HG02678 (cell line): ENCODE measurements around the gene RD3L.
A peak's percentile ranks its signal among the peaks of the same experiment; 100 is the strongest.
"Not testable (repeated sequence)": the region's sequence is repeated elsewhere in the genome, so short reads cannot be mapped to it uniquely, and the experiment has no call there.

Source experiments
- ATAC-seq: cut with Tn5 transposase; IDR thresholded peaks from one replicate; pipeline ENCODE4 v1.9.1; 2021; ENCODE audit warnings: mild to moderate bottlenecking, moderate library complexity; ENCODE audit not compliant: unreplicated experiment

Gene RD3L

DNA sequence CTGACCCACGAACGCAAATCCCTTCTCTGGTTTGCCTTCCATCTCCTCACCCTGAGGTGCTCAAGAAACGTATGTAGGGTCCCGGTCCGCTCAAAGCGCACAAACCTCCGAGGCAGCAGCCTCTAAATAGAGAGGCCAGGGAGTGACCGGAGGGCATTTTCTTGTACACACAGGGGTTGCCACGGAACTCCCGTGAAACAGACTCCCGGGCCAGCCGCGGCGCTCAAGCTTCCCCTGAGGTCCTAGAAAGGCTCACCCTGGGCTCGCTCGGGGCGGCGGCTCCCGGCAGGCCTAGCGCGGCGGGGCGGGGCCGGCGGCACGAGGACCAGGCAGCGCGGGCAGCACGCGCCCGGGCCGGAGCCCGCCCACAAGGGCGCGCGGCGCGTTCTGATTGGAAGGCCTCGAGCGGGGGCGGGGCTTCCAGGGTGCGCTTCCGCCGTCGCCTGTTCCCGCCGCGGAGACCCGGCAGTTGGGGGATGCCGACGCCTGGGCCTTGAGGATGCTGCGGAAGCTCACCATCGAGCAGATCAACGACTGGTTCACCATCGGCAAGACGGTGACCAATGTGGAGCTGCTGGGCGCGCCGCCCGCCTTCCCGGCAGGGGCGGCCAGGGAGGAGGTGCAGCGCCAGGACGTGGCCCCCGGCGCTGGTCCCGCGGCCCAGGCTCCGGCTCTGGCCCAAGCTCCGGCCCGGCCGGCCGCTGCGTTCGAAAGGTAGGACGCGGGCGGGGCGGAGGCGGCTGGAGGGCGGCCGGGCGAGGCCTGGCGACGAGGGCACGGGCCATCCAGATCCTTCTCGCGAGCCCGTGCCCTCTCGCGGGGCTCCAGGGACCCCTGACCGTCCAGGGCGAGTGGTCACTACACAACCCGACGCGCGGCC, 14.1 kb downstream of the RD3L start, which contains the start of gene TDRD9:
Gene TDRD9, plus strand, starts transcription at position 446 of the 880 bp plus-strand sequence. Its CDS starts 54 bp downstream, at position 500.
- ATAC-seq, result no peak

- no peak for ATAC-seq
These were observed 14.8 kb downstream of the RD3L start for GRCh38 chr14:103927566-103927965.

DNA sequence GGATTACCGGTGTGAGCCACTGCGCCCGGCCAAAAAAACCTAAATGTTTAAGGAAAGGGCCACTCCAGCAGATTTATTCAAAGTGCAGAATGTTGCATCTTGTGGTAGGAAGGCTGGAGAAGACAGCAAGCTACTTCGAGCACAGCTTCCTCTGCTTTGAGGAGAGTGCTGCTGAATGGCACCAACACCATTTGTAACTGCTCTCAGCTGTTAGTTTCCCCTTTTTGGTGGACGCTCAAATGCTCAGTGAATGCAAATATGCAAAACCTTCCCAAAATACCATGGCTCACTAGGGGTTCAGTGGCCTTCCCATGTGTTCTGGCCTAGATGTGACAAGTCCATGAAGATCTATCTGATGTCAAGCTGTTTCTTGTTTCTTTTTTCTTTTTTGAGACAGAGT, 17.0 kb downstream of the RD3L start:
- no peak for ATAC-seq

DNA sequence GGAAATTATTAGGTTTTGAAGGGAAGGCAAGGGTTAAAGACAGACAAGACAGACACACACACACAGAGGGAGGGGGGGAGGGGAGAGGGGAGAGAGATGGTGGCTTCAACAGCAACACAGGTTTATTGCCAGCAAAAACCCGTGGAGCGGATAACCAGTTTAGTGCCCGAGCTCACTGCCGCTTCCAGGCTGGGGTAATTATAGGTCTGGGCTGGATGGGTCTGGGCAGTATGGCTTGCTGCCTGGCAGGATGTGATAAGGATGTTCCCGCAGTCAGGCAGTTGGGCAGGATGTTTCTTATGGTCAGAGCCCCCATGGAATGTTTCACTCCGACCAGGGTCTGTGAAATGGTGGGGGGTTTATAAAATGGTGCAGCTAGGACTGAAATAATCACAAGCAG, 18.5 kb downstream of the RD3L start:
- ATAC-seq, result no peak

DNA sequence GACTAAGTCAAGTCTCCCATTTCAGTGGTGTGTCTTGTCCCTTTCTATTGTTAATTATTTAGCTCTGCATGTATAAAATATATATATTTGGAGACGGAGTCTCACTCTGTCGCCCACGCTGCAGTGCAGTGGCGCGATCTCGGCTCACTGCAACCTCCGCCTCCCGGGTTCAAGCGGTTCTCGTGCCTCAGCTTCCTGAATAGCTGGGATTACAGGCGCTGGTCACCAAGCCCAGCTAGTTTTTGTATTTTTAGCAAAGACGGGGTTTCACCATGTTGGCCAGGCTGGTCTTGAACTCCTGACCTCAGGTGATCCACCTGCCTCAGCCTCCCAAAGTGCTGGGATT, 20.5 kb downstream of the RD3L start:
- ATAC-seq, result not testable (repeated sequence)

DNA sequence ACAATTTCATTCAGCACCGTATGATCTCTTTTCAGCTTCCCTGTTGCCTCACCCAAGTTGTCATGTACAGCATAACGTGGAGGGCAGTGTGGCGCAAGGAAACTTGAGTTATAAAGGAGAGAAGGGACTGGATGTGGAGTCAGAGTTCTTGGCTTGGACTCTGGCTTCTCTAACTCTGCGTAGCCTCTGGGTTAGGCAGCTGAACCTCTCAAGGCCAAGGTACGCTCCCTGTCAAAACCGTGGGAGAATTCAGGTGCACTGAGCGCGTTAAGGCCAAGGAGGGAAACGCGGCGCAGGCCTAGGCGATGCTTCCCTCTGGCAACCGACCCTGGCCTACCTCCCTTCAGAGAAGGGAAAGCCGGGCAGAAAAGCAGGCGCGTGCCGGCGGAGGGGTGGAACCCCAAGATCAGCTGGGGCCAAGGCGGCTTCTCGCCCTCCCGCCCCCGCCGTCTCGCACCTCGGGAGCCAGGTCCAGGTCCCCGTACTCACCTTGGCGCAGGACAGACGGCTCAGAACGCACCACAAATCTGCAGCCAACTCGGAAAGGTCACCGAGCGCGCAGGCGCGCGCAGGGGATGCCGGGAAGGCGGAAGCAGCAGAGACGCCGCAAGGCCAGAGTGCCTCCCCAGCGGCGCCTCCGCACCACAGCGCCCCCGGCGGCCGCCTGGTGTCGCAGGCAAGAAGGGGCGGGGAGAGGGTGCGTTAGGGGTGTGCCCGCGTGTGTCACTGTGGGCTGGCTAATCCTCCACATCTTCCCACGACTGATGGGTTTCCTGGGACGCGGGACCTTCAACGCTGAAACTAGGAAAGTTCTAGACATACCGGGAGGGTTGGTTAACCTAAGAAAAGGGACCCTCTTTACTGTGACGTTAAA, 21.1 kb downstream of the RD3L start:
- ATAC-seq, result peak; percentile 98

GRCh38 chr14:103916636-103917262, 25.6 kb downstream of the RD3L start:
- ATAC-seq, result no peak

- no peak for ATAC-seq
These were observed 26.7 kb downstream of the RD3L start for GRCh38 chr14:103915616-103916015.

GRCh38 chr14:103910984-103911383, 31.3 kb downstream of the RD3L start:
- no peak for ATAC-seq

DNA sequence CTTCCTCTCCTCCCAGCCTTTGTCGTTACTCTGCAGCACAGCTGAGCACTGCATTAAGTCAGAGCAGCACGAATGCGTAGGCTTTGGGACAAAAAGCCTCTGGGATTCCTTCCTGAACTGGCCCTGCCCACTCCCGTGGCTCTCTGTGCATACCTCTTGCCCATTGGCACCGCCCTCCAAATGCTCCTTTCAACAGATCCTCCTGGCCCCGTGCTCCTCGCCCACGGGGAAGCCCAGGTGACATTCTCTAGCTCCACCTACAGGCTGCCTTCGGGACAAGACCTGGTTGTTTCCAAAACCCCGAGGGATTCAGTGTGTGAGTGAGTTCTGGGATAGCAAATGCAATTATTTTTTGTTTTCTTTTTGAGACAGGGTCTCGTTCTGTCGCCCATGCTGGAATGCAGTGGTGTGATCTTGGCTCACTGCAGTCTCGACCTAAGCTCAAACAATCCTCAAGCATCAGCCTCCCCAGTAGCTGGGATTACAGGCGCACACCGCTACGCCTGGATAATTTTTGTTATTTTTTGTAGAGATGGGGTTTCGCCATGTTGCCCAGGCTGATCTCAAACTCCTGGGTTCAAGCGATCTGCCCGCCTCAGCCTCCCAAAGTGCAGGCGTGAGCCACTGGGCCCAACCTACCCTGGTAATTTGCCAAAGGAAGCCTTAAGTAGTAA, 31.9 kb downstream of the RD3L start:
- ATAC-seq, result peak; percentile 49

DNA sequence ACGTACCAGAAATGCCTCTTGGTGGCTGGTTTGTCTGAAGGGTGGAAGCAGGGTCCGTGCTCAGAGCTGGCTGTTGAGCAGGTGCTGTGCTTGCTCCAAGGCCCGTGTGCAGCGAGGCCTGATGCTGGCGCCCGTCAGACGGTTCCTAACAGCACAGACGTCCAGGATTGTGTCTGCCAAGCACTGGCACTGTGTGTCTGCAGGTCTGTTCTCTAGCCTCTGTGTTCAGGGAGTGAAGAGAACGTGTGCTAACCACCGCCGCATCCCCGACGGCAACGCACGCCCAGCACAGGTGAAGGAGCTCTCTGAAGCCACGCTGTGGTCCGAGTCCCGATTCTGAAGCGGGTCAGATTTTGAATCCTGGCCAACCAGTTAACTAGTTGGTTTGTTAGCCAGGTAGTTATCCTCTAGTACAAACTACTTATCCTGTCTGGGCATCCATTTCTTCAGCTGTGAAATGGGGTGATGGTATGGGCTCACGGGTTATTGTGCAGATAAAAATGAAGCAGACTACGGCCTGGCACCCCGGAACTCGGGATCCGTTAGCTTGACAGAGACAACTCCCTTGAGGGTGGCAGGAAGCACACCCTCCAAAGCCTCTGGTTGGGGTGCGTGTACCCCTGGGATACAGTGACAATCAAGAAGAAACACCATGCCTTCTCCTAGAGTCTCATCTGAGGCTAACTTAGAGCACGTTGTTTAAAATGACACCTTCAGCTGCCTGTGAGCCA, 32.6 kb downstream of the RD3L start:
- ATAC-seq, result no peak

- no peak for ATAC-seq
These were observed 33.7 kb downstream of the RD3L start for GRCh38 chr14:103908580-103908979.

DNA sequence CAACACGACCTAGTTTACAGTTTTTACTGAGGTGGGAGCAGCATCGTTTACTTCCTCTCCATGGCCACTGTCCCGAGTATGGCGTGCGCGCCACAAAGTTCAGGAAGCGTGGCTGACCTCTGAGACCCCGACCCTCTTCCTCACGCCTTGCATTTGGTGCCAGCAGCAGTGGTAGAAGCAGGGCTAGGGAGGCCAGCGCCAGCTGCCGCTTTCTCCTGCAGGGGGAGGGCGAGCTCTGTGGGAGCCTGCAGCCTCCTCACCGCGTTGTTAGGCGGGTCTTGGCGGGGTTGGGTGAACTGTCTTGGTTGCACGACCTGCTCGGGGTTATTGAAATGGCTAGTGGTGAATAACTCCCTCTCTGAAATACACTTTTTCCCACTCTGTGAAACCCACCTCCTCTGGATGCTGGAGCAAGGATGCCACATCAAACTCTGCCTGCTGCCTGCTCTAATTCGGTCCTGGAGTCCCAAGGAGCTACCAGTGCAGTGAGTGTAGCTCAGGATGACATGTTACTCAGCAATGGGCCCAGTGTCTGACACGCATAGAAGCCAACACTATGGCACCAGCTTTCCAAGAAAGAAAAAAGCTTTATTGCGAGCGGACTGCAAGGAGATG, 36.4 kb downstream of the RD3L start:
- no peak for ATAC-seq

DNA sequence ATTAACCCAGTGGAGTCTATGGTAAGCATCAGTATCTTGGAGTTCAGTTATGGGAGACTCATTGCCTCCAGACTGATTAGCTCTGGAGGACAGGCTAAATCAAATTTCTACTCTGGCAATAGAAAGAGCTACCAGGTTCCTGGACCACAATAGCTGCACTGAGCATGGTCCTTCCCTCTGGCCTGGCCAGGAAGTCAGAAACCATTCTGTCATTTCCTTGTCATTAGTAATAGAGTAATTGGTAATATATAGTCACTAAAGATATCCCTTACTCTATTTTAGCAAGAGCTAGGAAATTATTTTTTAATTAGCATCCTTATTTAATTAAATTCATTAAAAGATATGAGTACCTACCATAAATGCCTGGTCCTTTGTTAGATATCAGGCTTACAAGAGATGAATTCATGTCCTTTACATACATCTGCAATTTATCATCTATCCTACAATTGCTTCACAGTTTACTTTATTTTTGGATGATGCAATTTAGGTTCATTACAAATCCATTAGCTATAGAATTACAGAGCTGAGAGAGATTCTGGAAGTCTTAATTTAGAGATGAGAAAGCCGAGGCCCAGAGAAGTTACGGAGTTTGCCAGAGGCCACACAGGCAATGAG, 37.7 kb downstream of the RD3L start:
- no peak for ATAC-seq

DNA sequence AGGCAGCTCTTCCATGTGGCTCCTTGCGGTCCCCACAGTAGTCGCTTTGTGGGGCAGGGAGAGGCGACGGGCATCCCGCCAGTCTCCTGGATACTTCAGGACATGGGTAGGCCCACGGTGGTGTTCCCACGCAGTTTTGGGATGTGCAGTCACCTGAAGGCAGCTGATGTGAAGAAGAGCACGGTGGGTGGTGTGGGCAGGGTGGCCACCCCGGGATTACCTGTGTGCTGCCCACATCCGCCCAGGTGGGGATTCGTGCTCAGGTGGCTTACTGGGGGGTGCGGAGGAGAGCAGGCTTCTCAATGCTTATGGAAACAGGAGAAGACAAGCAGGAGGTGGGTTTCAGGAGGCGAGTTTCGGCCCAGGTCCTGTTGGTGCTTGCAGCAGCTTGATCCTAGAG, 42.5 kb downstream of the RD3L start:
- ATAC-seq, result no peak

- ATAC-seq, result no peak
These were observed 43.0 kb downstream of the RD3L start for GRCh38 chr14:103899316-103899715.

GRCh38 chr14:103898711-103899110, 43.6 kb downstream of the RD3L start:
- ATAC-seq, result no peak

- no peak for ATAC-seq
These were observed 44.1 kb downstream of the RD3L start for GRCh38 chr14:103898204-103898603.
